HG02973 (cell line): ENCODE data around the gene GJA4.

Experiments
- ATAC-seq: cut with Tn5 transposase; IDR thresholded peaks from one replicate; pipeline ENCODE4 v1.9.1; 2021; ENCODE audit warnings: moderate library complexity; ENCODE audit not compliant: unreplicated experiment

GJA4 gene

GRCh38 chr1:34792868-34793727, at the start of gene GJA4:
TSS of gene GJA4 (plus strand) at chr1:34792999. CDS start at chr1:34794214, 1,215 bp downstream.
- ATAC-seq = no peak

DNA sequence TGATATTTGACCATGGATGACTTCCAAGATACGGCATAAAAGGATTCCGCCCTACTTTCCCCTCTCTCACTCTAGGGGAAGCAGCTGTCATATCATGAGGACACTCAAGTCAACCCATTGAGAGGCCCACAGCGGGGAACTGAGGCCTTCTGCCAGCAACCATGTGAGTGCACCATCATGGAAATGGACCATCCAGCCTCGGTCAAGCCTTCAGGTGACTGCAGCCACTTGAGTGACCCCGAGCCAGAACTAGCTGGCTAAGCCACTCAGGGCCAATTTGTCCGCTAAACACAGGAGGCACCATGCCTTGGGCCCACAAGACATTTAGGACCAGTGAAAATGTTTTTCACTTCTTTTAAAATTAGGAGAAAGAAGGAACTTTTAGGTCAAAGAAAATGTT, 49.0 kb upstream of the GJA4 start:
- no peak for ATAC-seq

- ATAC-seq = no peak
These were observed 47.9 kb upstream of the GJA4 start for GRCh38 chr1:34744851-34745250.

DNA sequence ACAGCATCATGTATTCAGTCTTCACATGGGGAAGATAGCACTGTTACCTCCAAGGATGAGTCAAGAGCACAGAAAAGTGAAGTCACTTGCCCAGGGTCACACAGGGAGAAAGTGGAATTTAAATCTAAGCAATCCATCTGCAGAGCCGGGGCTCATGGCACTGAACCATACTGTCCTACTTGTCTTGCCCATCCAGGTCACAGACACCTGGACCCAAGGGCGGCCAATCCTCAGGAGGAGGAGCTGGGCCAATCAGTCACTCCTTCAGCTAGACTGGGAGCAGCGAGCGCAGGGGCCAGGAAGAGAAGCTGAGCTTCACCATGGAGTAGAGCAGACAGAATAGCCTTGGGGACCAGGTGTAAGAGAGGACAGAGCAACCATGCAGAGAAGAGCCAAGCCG, 47.1 kb upstream of the GJA4 start:
- no peak for ATAC-seq

GRCh38 chr1:34746101-34746500, 46.7 kb upstream of the GJA4 start:
- ATAC-seq = no peak

DNA sequence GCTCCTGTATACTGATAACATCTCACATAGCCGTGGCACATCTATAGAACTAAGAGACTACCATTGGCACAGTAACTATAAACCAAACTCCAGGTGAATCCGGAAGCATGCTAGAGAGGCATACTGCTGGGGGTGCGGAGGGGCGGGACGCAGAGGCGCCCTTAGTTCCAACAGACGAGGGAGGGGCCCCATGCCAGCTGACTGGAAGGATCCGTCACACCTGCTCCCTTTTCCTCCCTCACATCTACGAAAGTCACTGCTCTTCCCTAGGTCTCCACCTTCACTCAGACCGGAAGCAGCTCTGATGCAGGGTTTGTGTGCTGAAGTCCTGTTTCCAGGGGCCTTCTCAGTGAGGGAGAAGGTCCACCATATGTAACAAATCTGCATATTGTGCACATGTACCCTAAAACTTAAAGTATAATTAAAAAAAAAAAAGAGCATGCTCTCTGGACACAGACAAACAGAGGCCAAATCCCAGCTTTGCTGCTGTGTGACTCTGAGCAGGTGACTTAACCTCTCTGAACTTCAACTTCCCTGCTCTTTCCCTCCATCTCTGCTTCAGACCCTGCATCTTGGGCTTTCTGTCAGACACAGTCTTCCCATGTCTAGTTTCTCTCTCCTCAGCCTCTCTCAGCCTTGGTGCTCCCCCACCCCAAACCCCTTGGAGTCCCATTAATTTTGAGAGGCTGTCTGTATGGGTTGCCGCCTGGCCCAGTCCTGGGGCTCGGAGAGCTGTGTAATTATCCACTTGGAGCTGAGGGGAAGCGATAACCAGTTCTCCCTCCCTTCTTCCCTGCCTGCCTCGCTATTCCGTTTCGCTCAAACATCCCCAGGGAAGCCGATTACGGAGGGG, 45.8 kb upstream of the GJA4 start:
- no peak for ATAC-seq

DNA sequence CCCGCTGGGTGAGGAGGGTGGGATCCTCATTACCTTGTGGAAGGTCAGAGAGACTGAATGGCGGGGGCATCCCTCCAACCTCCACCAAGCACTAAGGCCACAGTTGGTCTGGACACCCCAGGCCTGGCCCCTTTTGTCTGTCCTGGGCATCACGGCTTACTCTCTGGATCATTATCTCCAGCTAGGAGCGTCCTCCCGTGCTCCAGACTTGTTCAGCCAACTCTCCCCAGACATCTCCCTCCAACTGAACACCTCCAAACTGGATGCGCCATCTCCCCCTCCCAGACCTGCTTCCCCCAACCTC, 45.2 kb upstream of the GJA4 start:
- ATAC-seq = no peak

DNA sequence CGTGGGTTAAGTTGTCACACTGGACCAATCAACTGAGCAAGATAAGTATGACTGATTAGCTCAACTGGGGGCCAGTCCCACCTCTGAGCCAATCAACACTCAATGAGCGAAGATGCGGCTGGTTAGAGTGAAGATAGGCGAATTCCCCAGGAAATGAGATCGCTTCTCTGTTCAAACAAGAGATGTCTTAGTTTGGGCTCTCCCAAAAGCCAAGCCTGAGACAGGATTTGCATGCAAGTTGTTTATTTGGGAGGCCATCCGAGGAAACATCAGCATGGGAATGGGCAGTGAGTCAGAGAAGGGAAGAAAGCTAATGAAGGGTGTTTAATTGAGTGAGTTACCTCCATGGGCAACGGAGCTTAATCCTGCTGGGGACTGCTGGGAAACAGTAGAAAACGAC, 42.8 kb upstream of the GJA4 start:
- ATAC-seq = no peak

- no peak for ATAC-seq
These were observed 42.2 kb upstream of the GJA4 start for GRCh38 chr1:34750610-34751009.

GRCh38 chr1:34753163-34753562, 39.6 kb upstream of the GJA4 start:
- no peak for ATAC-seq

GRCh38 chr1:34754964-34755637, 37.7 kb upstream of the GJA4 start, which contains the start of gene GJB5:
TSS of gene GJB5 (plus strand) at chr1:34755047. CDS start at chr1:34757331, 2,284 bp downstream.
- no peak for ATAC-seq

DNA sequence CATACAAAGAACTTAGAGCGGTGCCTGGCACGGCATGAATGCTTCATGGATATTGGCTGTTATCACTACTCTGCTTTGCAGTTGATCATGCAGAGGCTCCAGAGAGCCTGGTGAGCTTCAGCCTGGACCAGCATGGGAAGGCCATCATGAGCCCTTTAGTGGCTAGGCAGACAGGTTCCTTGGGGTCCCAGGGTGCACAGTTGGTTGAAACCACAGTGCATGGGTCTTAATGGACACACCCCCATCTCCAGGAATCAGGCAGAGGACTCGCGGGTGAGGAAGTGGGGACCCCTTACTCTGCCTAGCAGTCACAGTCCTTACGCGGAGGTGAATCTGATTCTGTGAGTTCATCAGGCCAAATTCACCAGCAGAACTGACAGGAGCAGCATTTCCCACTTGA, 36.8 kb upstream of the GJA4 start:
- no peak for ATAC-seq

DNA sequence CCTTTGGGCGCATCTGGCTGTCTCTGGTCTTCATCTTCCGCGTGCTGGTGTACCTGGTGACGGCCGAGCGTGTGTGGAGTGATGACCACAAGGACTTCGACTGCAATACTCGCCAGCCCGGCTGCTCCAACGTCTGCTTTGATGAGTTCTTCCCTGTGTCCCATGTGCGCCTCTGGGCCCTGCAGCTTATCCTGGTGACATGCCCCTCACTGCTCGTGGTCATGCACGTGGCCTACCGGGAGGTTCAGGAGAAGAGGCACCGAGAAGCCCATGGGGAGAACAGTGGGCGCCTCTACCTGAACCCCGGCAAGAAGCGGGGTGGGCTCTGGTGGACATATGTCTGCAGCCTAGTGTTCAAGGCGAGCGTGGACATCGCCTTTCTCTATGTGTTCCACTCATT, 35.4 kb upstream of the GJA4 start:
- ATAC-seq = no peak

DNA sequence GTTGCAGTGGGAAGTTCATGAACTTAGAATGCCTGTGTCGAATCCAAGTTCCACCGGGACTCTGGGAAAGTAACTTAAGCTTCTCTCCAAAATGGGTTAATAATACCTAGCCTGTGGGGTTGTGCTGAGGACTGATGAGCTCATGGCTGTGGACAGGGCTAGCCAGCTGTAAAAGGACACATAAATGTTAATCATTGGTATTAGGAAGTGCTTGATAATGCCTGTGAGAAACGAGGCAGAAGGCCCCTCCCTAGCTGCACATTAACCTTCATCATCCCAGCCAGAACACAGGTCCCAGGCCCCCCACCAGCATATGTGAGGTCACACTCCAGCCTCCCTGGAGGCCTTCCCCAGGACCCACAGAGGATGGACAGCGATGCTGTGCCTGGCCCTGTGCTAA, 34.0 kb upstream of the GJA4 start:
- ATAC-seq = no peak

DNA sequence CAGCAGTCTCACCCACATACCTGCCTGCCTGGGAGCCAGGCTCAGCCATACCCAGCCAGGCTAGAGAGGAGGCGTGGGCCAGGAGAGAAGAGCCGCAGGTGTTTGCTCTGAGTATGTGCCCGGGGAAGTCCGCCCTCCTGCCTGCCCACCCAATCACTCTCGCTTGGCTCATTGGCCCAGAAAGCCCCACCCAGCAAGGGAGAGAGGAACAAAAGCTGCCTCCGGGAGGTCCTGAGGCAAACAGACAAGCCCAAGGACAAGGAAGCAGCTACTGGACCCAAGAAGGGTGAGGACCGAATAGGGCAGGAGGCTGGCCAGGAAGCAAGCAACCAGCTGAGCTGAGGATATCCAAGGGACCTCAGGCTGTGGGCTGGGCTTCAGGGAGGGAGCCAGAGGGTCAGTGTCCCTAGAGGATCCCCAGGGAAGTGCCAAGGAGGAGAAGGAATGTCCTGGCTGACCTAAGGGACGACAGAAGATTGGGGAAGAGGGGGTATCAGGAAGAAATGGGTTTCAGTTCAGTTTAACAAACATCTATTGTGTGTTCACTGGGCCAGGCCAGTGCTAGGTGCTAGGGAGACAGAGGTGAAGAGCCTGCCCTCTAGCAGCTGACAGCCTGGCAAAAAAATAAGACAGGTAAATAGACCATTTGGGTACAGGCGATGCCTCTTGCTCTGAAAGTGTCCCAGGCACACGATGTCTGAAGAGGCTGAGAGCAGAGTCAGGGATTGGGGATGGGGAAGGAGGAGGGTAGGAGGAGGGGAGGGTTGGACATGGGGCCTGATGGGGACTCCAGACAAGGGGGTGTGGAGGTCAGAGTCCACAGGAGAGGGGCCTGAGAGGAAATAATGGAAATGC, 33.1 kb upstream of the GJA4 start, which contains the start of gene GJB4:
GJB4 (plus strand) TSS at position 238 of the 855 bp plus-strand sequence. CDS start 1,515 bp downstream, outside the sequence.
- ATAC-seq = no peak

DNA sequence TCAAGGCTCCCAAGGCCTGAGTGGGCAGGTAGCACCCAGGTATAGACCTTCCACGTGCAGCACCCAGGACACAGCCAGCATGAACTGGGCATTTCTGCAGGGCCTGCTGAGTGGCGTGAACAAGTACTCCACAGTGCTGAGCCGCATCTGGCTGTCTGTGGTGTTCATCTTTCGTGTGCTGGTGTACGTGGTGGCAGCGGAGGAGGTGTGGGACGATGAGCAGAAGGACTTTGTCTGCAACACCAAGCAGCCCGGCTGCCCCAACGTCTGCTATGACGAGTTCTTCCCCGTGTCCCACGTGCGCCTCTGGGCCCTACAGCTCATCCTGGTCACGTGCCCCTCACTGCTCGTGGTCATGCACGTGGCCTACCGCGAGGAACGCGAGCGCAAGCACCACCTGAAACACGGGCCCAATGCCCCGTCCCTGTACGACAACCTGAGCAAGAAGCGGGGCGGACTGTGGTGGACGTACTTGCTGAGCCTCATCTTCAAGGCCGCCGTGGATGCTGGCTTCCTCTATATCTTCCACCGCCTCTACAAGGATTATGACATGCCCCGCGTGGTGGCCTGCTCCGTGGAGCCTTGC, 31.5 kb upstream of the GJA4 start:
- ATAC-seq = no peak

DNA sequence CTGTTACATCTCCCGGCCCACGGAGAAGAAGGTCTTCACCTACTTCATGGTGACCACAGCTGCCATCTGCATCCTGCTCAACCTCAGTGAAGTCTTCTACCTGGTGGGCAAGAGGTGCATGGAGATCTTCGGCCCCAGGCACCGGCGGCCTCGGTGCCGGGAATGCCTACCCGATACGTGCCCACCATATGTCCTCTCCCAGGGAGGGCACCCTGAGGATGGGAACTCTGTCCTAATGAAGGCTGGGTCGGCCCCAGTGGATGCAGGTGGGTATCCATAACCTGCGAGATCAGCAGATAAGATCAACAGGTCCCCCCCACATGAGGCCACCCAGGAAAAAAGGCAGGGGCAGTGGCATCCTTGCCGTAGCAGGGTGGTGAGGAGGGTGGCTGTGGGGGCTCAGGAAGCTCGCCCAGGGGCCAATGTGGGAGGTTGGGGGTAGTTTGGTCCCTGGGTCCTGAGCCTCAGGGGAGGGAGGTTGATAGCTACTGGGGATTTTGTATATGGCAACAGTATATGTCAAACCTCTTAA, 31.0 kb upstream of the GJA4 start:
- no peak for ATAC-seq

DNA sequence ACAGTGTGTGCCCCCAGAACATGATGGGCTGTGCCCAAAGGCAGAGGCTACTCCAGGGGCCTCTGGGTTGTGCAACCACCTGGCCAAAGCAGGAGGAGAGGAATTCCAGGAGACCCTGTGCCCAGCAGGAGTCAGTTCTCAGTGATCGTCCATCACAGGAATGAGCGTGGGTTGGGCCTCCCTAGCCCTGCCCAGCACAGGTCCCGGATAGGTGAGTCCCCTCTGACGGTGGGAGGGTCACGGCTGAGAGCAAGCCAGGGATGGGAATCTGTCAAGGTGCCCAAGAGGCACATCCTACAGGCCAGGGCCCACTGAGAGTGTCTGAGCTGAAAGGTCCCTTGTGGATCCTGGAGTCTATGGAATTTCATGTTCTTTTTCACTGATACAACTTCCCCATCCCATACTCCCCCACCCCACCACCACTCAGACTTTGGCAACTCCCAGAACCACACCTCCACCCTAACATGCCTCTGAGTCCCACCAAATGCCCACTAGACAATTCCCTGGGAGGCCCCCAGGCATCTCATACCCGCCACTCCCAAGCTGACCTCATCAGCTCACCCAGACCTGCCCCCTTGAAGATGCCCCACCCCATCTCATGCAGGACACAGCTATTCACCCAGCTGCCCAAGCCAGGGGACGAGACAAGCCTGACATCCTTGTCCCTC, 30.2 kb upstream of the GJA4 start:
- ATAC-seq = no peak

DNA sequence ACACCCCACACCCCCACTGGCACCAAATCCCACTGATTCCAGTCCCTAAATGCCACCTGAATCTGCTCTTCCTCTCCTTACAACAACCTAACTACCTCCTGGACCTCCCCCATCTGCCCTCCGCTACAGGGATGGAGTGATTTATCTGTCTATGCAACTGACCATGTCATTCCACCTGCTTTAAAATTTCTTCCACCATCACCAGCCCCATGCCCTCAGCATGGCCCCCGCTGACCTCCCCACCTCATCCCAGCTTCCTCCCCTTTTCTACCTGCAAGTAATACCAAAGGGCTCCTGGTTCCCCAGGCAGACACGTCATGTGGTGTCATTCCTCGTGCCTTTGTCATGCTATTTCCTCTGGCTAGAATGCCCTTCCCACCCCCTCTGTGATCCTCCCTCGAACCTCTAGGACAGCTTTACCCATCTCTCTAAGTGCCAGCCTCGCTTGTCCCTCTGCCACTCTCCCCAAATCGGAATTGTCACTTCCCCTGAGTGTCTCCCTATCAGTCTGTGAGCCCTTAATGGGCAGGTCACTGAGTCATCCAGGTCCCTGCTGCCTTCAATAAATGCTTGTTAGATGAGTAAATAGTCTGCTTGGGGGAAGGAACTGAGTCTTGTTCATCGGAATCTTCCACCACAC, 29.5 kb upstream of the GJA4 start:
- ATAC-seq = no peak
